GM18507 (cell line): Measurements from ENCODE around the gene CFAP100.

Experiments
- DNase-seq: peaks from one replicate; pipeline ENCODE4 v3.0.0; 2011; ENCODE audit warnings: low read depth; ENCODE audit not compliant: insufficient read length; ENCODE audit errors: extremely low spot score
- FAIRE-seq: peaks from 2 replicates; lab custom pipeline; 2011; peaks lifted over from hg19 to GRCh38; lab: Jason Lieb, UNC

Gene CFAP100

DNA sequence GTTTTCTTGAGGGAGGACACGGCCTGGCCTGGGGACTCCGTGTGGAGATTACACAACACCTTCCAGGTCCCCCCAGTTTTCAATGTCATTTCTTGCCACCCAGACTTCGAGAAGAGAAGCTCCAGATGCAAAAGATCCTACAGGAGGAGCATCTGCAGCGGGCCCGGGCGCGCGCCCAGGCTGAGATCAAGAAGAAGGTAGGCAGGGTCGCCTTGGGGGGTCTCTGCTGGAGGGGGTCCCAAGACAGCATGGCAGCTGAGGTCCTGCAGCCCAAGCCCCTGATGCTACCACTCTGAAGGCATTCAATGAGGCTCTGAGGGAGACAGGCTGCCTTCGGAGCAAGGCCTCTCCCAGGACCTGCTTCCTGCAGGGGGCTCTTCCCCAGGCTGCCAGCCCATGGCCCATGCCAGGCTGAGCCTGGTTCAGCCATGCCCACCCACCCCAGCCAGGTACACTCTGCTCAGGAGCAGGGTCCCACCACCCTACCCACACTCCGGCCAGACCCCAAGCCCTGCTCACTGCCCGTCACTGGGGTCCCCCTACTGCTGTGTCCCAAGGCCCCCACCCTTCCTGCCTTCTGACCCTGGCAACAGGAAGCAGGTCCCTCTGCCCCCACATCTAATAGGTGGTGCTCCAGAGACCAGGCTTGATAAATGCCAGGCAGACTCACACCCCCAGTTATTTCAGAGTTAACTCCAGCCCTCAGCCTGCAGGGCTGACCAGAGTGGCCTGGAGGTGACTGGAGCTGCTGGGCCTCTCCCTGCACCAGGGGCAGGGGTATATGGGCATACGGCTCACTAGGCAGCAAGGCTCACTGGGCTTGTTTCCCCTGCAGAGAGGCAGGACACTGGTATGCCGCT lies 41.0 kb downstream of the CFAP100 start:
- DNase-seq, result no peak
- no peak for FAIRE-seq

DNA sequence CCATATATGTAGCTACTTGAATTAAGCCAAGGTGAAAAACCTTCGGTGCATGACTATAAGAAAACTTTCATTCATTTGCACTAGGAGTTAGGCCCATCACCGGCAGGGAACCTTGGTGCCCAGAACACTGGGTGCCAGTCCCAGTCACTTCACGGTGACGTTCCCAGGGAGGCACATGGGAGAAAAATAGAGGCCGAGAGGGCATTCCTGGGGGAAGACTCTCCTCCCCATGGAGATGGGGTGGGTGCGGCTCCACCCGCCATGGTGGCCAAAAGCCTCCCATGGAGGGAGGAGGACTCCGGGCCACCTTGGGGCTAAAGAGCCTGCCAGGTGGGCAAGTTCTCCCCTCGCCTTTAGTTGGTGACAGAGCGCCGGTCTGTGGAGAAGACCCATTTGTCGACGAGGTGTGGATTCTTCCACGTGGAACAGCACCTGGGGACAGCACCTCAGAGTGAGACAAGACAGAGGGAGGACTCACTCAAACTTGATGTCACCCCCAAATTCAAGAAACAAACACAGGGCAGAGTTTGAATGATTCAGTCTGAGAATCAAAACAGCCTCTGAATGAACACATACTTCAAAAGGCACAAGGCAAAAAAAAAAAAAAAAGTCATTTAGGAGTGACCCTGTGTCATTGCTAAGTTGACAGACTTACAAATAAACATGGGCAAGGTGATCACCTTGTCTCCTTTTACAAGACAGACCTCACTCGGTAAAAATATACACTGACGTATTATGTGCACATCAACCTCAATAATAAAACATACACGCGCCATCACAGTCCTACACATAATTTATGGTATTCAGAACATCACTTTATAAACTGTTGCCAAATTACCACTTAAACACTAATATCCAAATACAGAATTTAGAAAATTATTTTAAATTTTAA lies 42.4 kb downstream of the CFAP100 start:
- no peak for DNase-seq
- no peak for FAIRE-seq

DNA sequence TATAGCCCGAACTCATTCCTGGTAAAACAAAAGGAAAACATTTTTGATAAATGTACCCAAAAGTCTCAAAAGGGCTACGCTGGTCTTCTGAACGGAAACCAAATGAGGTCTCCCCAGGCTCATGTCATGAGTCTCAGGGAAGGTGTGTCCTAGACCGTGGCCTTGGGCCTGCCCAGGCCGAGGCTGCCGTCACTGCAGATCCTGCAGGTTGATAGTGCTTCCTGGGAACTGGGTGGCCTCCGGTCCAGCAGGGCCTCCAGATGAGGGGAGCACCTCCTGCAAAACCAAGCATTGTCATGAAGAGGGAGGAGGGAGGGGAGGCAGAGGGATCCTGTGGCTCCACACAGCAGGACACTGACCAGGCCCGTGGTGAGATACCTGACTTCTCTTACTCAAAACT lies 43.5 kb downstream of the CFAP100 start:
- DNase-seq (no peak), FAIRE-seq (no peak)

DNA sequence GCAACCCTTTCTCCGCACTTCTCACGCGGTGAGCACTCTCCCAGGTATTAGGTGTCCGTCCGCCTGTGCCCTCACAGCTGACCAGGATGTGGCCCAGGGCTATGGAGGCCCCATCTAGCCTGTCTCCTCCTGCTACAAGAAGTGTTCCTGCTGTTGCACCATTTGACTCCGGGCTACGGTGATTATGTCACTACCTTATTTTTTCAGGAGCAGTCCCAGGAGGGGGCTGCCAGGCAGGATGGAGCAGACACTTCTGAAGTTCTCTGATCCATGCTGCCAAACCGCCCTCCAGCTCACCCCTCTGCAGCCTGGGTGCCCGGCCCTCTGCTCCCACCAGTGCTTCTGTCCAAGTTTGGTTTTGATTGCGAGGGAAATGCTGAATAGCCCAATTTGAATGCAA lies 44.0 kb downstream of the CFAP100 start:
- no peak for DNase-seq
- no peak for FAIRE-seq

DNA sequence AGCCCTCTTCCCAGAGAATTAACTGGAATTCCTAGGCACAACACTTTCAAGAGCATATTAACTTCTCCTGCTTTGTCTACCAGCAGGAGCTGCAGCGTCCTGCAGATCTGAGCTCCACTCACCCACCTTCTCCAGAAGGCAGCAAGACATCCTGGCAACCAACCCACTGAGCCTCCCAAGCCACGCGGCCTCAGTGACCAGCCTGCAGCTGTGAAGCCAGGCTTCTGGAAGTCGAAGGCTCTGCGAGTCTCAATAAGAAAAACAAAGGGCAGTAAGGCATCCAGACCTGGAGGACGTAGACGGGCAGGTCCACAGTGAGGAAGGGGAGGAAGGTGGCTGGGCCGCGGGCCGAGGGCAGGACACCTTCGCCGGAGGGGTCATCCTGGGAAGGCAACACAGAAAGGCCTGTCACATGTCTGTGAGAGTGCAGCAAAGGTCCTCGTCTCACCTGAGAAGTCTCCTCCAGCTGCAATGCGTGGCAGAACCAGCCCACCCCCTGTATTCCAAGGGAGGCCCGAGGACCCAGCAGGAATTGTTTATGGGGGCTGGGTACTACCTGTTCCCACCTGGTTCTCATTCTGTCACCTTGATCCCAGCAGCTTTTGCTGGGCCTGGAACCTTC lies 44.7 kb downstream of the CFAP100 start:
- DNase-seq (no peak), FAIRE-seq (no peak)

DNA sequence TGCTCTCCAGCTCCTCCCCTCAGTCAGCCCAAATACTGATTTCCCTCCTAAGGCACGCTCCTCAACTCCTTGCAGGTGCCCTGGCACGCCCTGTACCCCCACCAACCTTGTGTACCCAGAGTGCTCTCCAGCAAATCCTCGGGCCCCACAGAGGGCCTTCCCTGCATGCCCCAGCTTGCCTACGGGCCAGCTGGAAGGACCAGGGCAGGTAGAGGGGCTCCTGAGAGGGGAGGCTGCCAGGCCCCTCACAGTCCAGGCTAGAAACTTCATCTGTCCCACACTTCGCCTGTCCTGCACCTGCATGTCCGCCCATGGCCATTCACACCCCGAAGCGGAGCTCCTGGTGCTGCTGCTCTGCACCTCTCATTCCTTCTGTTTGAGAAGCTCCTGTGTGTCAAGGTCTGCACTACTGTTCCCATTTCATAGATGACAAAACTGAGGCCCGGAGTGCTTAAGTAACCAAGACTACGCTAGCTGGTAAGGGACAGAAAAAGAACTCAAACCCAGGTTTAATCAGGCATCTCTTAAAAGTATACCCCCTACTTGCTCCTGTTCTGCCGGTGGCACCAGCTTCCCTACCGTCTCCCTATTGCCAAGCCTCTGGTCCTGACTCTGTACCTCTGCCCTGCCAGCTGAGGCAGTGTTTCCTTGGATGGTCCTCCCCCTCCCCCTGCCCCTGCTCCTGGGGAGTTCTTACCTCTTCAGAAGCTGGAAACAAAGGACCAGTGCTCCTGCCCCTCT lies 45.4 kb downstream of the CFAP100 start:
- no peak for FAIRE-seq
- DNase-seq, result no peak

DNA sequence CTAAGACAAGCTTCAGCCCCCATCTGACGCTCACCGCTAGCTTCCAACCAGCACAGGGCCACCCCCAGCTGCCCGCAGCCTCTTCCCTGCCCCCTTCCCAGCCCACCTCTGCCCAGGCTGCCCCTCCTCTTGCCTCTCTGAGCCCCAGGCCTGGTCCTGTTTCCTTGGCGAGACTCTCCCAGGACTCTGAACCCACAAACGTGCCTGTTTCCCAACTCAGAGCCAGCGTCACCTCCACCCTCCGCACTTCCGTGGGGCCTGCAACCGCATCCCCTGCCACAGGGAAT lies 45.9 kb downstream of the CFAP100 start:
- no peak for FAIRE-seq
- no peak for DNase-seq

DNA sequence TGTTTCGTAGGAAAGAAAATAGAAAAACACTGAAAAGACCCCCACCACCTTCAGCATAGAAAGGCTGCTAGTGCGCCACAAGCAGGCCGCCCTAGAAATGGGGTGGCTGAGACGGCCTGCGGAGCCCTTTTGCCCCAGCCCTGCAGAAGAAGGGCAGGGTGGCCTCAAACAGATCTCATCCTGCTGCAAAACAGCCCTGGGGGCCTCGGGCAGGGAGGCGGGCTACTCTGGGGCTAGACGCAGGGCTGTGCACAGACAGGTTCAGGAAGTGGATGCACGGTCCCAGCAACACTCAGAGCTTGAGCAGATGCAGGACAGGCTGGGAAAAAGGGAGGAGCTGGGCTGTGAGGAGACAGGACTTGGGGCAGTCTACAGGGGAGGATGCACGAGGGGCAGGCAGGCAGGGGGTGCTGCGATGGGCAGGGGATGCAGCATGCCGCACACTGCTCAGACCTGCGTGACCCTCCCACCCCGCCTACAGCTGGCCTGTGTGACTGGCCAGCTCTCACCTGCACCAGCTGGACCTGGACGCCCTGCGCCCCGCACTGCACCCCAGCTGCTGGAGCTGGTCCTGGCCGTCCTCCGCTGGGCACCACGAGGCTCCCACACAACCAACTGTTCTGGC lies 46.7 kb downstream of the CFAP100 start:
- DNase-seq (no peak), FAIRE-seq (no peak)

DNA sequence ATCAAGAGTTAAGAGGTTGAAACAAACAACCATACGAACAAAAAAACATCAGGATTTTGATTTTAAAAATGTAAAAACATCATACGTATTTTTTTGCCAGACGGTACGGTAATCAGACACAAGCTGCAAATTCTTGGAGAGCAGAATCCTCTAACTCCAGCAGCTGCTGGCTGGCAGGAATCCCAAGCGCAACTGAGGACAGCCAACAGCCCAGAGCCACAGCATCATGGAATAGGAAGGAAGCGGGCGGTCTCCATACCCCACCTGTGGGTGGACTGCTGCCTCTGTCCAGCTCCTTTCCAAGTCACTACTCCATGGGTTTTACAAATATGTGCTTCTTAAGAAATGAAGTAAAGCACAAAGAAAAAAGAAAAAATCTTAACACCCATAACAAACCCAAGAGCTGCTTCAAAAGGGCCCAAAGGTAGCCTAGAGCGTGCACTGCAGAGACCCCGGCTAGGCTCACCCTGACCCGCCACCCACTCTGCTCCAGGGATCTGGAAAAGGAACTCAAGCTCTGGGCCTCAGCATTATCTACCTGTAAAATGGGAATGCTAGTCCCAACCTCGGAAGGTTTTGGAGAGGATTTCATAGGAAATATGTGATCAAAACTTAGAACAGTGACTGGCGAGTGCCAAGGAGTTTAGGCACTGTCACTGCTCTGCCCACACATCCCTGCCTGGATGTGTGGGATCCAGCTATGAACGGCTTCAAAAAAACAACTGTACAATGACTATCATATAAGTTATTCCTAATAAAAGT lies 47.6 kb downstream of the CFAP100 start:
- no peak for DNase-seq
- no peak for FAIRE-seq

DNA sequence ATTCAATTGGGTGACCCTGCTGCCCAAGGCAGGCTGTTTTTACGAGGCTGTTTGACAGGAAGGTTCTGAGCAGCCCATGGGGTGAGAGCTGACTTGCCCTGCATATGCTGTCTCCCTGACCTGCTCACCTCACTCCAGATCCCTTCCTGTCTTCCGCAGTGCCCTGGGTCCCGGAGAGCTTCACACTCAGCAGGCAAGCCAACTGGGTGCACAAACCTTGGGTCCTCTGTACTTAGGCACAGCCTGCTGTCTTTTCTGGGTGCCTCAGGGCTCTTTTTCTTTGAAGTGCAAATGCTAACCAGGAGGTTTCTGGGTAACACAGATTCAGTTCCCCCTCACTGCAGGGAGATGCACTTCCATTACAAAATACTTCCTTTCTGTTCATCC lies 48.1 kb downstream of the CFAP100 start:
- FAIRE-seq, result no peak

DNA sequence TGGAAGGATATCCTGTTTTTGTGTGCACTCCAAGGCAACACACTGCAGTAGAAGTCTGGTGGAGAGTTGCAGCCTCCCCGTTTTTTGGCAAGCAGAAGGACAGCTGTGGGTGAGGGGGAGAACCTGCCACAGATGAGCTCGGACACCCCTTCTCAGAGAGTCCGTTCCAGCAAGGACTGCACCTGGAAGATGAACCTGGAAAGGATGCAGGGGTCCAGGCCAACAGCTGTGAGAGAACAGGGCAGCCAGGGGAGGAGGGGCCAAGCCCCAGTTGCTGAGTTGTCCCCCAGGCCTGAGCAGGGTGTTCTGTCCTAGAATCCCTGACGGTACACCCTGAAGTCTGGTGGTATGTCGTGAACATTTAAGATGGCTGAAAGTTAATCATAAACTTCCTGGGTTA lies 50.8 kb downstream of the CFAP100 start:
- no peak for DNase-seq
- no peak for FAIRE-seq

More for the DNA sequence above, 48.1 kb downstream of the CFAP100 start:
- no peak for DNase-seq

DNA sequence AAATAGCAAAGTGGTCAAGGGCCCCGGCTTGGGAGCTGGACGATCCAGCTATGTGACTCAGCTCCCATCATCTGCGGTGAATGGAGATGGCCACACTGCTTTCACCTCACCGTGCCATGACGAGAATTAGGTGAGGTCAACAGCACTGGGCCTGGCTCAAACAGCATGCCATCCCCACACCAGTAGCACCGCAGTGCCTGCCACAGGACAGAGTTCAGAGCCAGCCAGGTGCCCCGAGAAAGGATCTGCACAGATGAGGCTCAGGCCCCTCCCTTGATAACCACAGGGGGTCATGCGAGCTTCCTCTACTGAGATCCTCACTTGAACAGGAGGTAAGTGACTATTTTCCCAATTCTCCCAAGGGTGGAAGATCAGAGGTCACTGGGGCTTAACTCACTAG lies 51.6 kb downstream of the CFAP100 start:
- FAIRE-seq (no peak), DNase-seq (no peak)

DNA sequence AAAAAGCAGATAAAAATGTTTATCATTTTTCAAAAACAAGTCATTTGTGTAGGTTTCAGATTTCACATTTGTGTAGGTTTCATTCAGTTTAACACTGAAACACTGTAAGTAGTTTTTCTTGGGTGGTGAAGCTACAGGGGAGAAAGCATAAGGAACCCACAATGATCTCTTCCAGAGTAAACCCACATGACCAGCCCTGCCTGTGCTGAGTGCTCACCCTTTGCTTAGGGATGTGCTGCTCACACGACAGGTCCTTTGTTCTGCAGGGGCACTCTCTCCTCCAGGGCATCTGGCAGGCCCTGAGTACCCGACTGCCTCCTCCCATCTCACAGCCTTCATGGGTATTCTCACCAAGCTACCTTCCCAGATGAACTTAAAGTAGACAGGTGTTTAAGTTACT lies 52.1 kb downstream of the CFAP100 start:
- DNase-seq, result no peak
- no peak for FAIRE-seq

DNA sequence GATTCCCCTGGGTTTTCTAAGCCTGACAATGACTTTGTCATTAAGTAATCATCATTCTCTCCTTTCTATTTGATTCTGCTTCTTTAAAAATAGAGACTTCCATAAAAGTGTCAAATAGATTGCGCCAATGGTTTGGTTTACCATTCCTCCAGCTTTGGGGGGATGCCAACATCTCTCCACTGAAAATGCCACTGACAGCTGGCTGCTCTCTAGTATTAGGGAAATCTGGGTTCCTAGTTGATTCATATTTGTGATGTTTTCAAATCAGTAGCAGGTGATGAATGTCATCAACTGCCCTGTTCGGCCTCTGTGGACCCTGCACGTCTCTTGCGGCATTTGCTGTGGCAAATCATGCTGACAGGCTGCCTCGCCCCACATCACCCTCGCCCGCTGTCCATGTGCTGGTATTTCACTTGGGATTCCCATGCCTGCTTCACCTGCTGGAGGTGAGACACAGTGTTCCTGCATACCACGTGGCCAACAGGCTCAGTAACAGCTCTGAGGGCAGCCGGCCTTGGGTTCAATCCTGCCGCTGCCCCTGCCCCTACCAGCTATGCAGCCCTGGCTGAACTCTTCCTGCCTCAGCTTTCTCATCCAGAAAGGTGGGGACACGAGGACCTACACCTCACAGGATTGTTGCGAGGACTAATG lies 52.9 kb downstream of the CFAP100 start:
- DNase-seq (no peak), FAIRE-seq (no peak)

DNA sequence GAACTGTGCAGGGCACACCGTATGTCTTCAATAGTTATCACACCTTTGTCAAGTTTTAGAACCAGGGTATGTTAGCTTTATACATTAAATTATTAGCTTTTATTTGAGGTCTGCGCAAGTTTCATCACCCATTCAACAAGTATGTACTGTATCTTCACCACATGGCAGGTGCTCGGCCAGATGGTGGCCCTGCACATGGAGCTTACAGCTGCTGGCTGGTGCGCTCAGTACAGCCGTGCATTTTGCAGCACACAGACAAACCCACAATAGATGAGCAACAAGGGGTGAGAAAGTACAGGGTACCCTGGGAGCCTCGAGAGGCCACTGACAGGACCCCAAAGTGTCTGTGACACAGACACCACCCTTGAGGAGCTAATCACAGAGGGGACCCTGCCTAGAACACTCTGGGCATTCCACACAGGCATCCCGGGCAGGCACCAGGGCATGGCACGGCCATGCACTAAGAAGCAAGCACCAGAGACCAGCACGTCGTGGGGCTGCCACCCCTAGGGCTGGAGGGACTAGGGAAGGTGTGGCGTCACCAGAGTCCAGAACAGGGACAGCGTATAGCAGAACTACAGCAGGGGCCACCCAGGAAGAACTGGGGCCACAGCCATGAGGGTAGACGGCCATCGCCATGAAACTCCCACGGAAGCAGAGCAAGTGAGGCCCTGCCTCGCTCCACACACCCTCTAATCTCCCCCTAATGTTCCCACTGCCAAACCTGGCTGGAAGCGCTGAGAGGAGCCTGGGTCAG lies 53.6 kb downstream of the CFAP100 start:
- FAIRE-seq, result no peak

DNA sequence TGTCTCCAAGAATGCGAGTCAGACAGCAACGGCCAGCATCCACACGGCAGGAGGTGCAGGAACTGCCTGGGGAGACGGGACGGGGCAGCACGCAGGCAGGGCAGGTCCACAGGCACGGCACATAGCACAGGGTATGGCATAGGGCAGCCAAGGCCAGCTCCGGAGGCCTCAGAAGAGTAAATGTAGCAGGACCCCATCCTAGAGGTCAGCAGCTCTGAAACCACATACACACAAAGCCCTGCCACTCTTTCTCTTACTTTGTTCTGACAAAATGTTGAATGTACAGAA lies 54.1 kb downstream of the CFAP100 start:
- DNase-seq (no peak), FAIRE-seq (no peak)

More for the DNA sequence above, 53.6 kb downstream of the CFAP100 start:
- DNase-seq, result no peak

DNA sequence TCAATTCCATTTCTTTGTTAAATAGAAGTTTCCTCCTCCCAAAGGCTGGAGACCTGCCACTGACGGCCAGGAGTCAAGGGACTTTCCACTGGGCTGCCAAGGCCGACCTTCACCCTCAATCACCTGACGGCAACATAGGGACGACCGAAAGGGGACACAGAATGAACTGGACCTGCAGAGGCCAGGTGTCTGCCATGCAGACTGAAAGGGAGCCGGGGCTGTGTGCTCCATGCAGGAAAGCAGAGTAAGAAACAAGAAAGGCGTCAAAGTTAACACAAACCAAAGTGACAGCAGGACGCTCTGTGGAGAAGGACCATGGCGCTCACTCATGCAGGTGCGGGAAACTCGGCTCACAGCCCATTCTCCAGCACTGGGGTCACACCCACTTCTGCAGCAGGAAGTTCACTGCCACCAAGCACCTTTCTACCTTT lies 54.9 kb downstream of the CFAP100 start:
- no peak for FAIRE-seq
- DNase-seq, result no peak

DNA sequence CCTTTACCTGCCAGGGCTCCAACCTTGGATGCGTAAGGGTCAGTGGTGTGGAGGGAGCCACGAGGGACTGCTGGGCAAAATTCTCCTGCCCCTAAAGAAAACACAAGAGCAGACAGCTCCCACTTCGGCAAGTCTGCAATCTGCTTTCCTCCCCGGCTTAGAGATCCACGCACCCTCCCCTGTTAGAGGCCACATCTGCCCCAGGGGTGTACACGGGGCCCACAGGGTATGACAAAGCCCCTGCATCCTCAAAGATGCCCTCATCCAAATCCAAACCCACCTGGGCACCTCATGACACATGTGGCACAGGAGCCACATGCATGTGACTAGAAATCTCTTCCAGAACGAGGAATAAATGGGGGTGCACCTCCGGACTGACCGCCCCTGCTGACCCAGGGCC lies 55.5 kb downstream of the CFAP100 start:
- FAIRE-seq, result no peak
- DNase-seq, result no peak
